HepG2 (cell line): ENCODE results near the gene PRDM12. TPM values are rescaled to one million over a fixed set of nuclear protein-coding genes. Genes with fewer than 3 reads are reported as not detected.
A peak's percentile ranks its signal among the peaks of the same experiment; 100 is the strongest.

Experiments used
- ATAC-seq: fragments of 200-7000 bp; cut with Tn5 transposase; 3 replicates; pipeline ENCODE4 v1.9.1; 2020; ENCODE audit warnings: mild to moderate bottlenecking, moderate library complexity
- BruUV-seq: library from RNA; stranded (reverse); fragments of 400-500 nt; replicated peaks from 2 replicates; lab custom pipeline; 2021; lab: Mats Ljungman, UMichigan
- CTCF ChIA-PET: fragments of 300-600 bp; formaldehyde crosslinking; extraction: SDS; loops from one replicate; lab custom pipeline; 2021; ENCODE audit warnings: low total read pairs, inconsistent platforms, low intra/inter-chr PET ratio; lab: Yijun Ruan, JAX
- POLR2A ChIA-PET: fragments of 350-600 bp; sonication (Branson Sonifier 250); formaldehyde crosslinking; loops from one replicate; lab custom pipeline; 2020; ENCODE audit warnings: antibody characterized with exemption, inconsistent platforms; lab: Yijun Ruan, JAX
- DNase-seq: peaks from one replicate; pipeline ENCODE4 v3.0.0-alpha.2; 2015; ENCODE audit warnings: low spot score
- FAIRE-seq: peaks from 3 replicates; lab custom pipeline; 2011; peaks lifted over from hg19 to GRCh38; lab: Jason Lieb, UNC
- H2AFZ ChIP-seq: one replicate; pipeline ENCODE4 v1.6.1; 2011; ENCODE audit warnings: low read length, inconsistent platforms
- H3K27ac ChIP-seq: fragments of 300-600 bp; 3 replicates; pipeline ENCODE4 v1.8.0; 2011; ENCODE audit warnings: mixed run types, mild to moderate bottlenecking, mixed read lengths, low read length, inconsistent platforms; ENCODE audit not compliant: insufficient read depth; ENCODE audit errors: extremely low read length
- H3K27me3 ChIP-seq, 2 experiments: fragments of 200-600 bp in 1 of 2; 2 replicates in 1 of 2; 3 replicates in 1 of 2; pipeline versions ENCODE4 v1.6.0 to v1.8.0; 2011; ENCODE audit warnings: low read length in 2 of 2, mild to moderate bottlenecking in 2 of 2, moderate library complexity in 2 of 2, inconsistent platforms in 1 of 2; ENCODE audit not compliant: insufficient read depth in 2 of 2, control insufficient read depth in 1 of 2
- H3K36me3 ChIP-seq, 2 experiments: fragments of 200-600 bp in 1 of 2; replicated peaks in 1 of 2; 2 replicates in 1 of 2; 3 replicates in 1 of 2; pipeline versions ENCODE4 v1.5.1 to v1.8.0; 2011; ENCODE audit warnings: low read length in 2 of 2, inconsistent platforms in 1 of 2; ENCODE audit not compliant: insufficient read depth in 2 of 2, control insufficient read depth in 1 of 2
- H3K4me1 ChIP-seq: 2 replicates; pipeline ENCODE4 v1.5.1; 2012; ENCODE audit warnings: low read length, inconsistent platforms; ENCODE audit not compliant: insufficient read depth
- H3K4me2 ChIP-seq: 2 replicates; pipeline ENCODE4 v1.6.0; 2011; ENCODE audit warnings: low read depth, low read length, inconsistent platforms
- H3K4me3 ChIP-seq, 3 experiments: fragments of 200-600 bp in 1 of 3; sonication (generic), shearing (Covaris generic) in 1 of 3; replicated peaks in 1 of 3; 2 replicates each; pipeline ENCODE4 v1.5.1; 2011 to 2016; ENCODE audit warnings: low read length in 3 of 3, inconsistent platforms in 2 of 3, low read depth in 2 of 3, mild to moderate bottlenecking in 2 of 3, control low read depth in 1 of 3, mixed read lengths in 1 of 3; ENCODE audit not compliant: insufficient read depth in 1 of 3
- H3K79me2 ChIP-seq: one replicate; pipeline ENCODE4 v1.6.1; 2011; ENCODE audit warnings: low read length, inconsistent platforms; ENCODE audit not compliant: insufficient read depth
- H3K9ac ChIP-seq: 2 replicates; pipeline ENCODE4 v1.6.0; 2011; ENCODE audit warnings: mild to moderate bottlenecking, low read depth, low read length, inconsistent platforms; ENCODE audit not compliant: insufficient read depth
- H3K9me3 ChIP-seq: 2 replicates; pipeline ENCODE4 v1.5.1; 2012; ENCODE audit warnings: mild to moderate bottlenecking, low read length
- H4K20me1 ChIP-seq: 2 replicates; pipeline ENCODE4 v1.6.0; 2011; ENCODE audit warnings: inconsistent platforms, mild to moderate bottlenecking, low read length, moderate library complexity; ENCODE audit not compliant: insufficient read depth
- ATF4 ChIP-seq, 2 experiments: fragments of 450-650 bp in 1 of 2; sonication (generic) in 1 of 2; formaldehyde crosslinking; IDR thresholded peaks; 2 replicates each; pipeline versions ENCODE4 v1.5.0 to v1.8.0; 2020 to 2022; ENCODE audit warnings: mild to moderate bottlenecking in 1 of 2, missing genetic modification reagents in 1 of 2
- CEBPB ChIP-seq: IDR thresholded peaks from 2 replicates; pipeline ENCODE4 v1.6.1; 2011; ENCODE audit warnings: low read depth, low read length, improper control_type of control experiment, borderline replicate concordance
- GABPA ChIP-seq, 2 experiments: IDR thresholded peaks; 2 replicates each; pipeline ENCODE4 v1.6.1; 2011 to 2016; ENCODE audit warnings: low read depth in 2 of 2, low read length in 1 of 2, missing biosample characterization in 1 of 2, missing genetic modification characterization in 1 of 2
- HOXA5 ChIP-seq: sonication (generic); formaldehyde crosslinking; IDR thresholded peaks from 2 replicates; pipeline ENCODE4 v1.4.0; 2020; ENCODE audit warnings: missing genetic modification reagents
- MYC ChIP-seq: sonication (generic); formaldehyde crosslinking; IDR thresholded peaks from 2 replicates; pipeline ENCODE4 v1.9.0; 2021; ENCODE audit warnings: missing genetic modification reagents, borderline replicate concordance
- SAFB2 ChIP-seq: sonication (generic); formaldehyde crosslinking; IDR thresholded peaks from 2 replicates; pipeline ENCODE4 v1.5.1; 2020; ENCODE audit warnings: missing genetic modification reagents, low read depth, mild to moderate bottlenecking, borderline replicate concordance
- ZFX ChIP-seq: sonication (generic); formaldehyde crosslinking; IDR thresholded peaks from 2 replicates; pipeline ENCODE4 v1.4.0; 2020; ENCODE audit warnings: mild to moderate bottlenecking, low read depth, missing genetic modification reagents, moderate library complexity
- ZNF883 ChIP-seq: sonication (generic); formaldehyde crosslinking; IDR thresholded peaks from 2 replicates; pipeline ENCODE4 v1.5.1; 2020; ENCODE audit warnings: mild to moderate bottlenecking, missing genetic modification reagents; ENCODE audit errors: not compliant biosample characterization
- WGBS: methylation state at CpG from one replicate; pipeline ENCODE4 v1.1.6; 2017; ENCODE audit warnings: low lambda C conversion rate; 5-methylcytosine and 5-hydroxymethylcytosine counted together
- in situ Hi-C: cut with HindIII; loops from 2 replicates; pipeline ENCODE4 v1.10.0; 2017; ENCODE audit warnings: low pct_unique_long_range_greater_than_20kb; ENCODE audit not compliant: extremely low pct_ligation_motif_present
- intact Hi-C: fragments of 100-400 bp; cut with micrococcal nuclease; formaldehyde crosslinking; loops from one replicate; pipeline ENCODE4 v1.10.0; 2022; ENCODE audit not compliant: unreplicated experiment
- polyA plus RNA-seq, 8 experiments: library from polyadenylated mRNA; depleted of rRNA in 3 of 8; stranded (reverse) in 7 of 8; unstranded in 1 of 8; fragments of >200 nt; fragmentation: Illumina TruSeq in 4 of 8; extraction: Trizol in 4 of 8; gene quantifications; 2 replicates each; pipeline versions ENCODE4 v1.2.1 to v1.2.3, GENCODE V29; 2011 to 2016; ENCODE audit warnings: low read depth in 4 of 8, missing spikeins in 1 of 8, mixed read lengths in 1 of 8; ENCODE audit not compliant: insufficient read depth in 1 of 8
- total RNA-seq, 5 experiments: library from RNA; depleted of rRNA; stranded (reverse); fragments of >200 nt; fragmentation: Illumina TruSeq; extraction: Trizol; gene quantifications; 2 replicates each; pipeline ENCODE4 v1.2.3, GENCODE V29; 2016; ENCODE audit warnings: low read depth in 1 of 5
- TF ChIP-seq, protein P1 (sequence below): sonication (generic); formaldehyde crosslinking; IDR thresholded peaks from 2 replicates; pipeline ENCODE4 v1.5.0; 2020; ENCODE audit warnings: mild to moderate bottlenecking, missing genetic modification reagents, borderline replicate concordance
- TF ChIP-seq, protein P2 (sequence below): sonication (generic); formaldehyde crosslinking; IDR thresholded peaks from 2 replicates; pipeline ENCODE4 v1.8.0; 2022; ENCODE audit warnings: mild to moderate bottlenecking, missing genetic modification reagents
- TF ChIP-seq, protein P3 (sequence below): IDR thresholded peaks from 2 replicates; pipeline ENCODE4 v1.6.1; 2016; ENCODE audit warnings: missing biosample characterization, missing genetic modification reagents, low read depth
- TF ChIP-seq, protein P4 (sequence below): sonication (generic); formaldehyde crosslinking; IDR thresholded peaks from 2 replicates; pipeline ENCODE4 v1.8.0; 2022; ENCODE audit warnings: mild to moderate bottlenecking, missing genetic modification reagents, moderate library complexity

The PRDM12 gene
- total and polyA plus RNA-seq, 2 of the 13 experiments (the other 11 are each of a cell fraction or from before 2014, with no cell fraction given) = 0.04 to 0.07 TPM

GRCh38 chr9:130651752-130652151 lies 12.6 kb upstream of the PRDM12 start:
- intact Hi-C loops = no loop called here
- Histone ChIP-seq H3K4me2 (no peak overlapping the region), H3K9ac (no peak overlapping the region), H3K4me3 (no peak overlapping the region)
- CTCF ChIA-PET = no interaction called here
- POLR2A ChIA-PET = interaction anchor here (1.2 kb wide), 1 partner anchor 10 kb away, joined by 3 read pairs; no protein-coding TSS in a partner anchor
- TF ChIP-seq ZFX = no peak
- TF ChIP-seq, protein P1, sequence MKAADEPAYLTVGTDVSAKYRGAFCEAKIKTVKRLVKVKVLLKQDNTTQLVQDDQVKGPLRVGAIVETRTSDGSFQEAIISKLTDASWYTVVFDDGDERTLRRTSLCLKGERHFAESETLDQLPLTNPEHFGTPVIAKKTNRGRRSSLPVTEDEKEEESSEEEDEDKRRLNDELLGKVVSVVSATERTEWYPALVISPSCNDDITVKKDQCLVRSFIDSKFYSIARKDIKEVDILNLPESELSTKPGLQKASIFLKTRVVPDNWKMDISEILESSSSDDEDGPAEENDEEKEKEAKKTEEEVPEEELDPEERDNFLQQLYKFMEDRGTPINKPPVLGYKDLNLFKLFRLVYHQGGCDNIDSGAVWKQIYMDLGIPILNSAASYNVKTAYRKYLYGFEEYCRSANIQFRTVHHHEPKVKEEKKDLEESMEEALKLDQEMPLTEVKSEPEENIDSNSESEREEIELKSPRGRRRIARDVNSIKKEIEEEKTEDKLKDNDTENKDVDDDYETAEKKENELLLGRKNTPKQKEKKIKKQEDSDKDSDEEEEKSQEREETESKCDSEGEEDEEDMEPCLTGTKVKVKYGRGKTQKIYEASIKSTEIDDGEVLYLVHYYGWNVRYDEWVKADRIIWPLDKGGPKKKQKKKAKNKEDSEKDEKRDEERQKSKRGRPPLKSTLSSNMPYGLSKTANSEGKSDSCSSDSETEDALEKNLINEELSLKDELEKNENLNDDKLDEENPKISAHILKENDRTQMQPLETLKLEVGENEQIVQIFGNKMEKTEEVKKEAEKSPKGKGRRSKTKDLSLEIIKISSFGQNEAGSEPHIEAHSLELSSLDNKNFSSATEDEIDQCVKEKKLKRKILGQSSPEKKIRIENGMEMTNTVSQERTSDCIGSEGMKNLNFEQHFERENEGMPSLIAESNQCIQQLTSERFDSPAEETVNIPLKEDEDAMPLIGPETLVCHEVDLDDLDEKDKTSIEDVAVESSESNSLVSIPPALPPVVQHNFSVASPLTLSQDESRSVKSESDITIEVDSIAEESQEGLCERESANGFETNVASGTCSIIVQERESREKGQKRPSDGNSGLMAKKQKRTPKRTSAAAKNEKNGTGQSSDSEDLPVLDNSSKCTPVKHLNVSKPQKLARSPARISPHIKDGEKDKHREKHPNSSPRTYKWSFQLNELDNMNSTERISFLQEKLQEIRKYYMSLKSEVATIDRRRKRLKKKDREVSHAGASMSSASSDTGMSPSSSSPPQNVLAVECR = no peak
- no peak for TF ChIP-seq ZNF883 (CRISPR knock-in tag)
- TF ChIP-seq CEBPB = peak; percentile 50; the same call in 1 of the 2 replicates
- peak in 1 of 2 experiments; percentile 52; a peak in 1 of 4 replicates for TF ChIP-seq ATF4 (CRISPR knock-in tag; IDR thresholded peaks at IDR 0.05)
- TF ChIP-seq, protein P2, sequence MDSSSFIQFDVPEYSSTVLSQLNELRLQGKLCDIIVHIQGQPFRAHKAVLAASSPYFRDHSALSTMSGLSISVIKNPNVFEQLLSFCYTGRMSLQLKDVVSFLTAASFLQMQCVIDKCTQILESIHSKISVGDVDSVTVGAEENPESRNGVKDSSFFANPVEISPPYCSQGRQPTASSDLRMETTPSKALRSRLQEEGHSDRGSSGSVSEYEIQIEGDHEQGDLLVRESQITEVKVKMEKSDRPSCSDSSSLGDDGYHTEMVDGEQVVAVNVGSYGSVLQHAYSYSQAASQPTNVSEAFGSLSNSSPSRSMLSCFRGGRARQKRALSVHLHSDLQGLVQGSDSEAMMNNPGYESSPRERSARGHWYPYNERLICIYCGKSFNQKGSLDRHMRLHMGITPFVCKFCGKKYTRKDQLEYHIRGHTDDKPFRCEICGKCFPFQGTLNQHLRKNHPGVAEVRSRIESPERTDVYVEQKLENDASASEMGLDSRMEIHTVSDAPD (CRISPR knock-in tag) = no peak
- no peak for TF ChIP-seq GABPA (IDR thresholded peaks at IDR 0.05; ENCODE audit: low read depth, low read length)
- TF ChIP-seq GABPA (CRISPR knock-in tag; IDR thresholded peaks at IDR 0.05; ENCODE audit: low read depth) = 0 out of 2 replicates have a peak, but pooled peaks have one; percentile 8
- no peak for TF ChIP-seq HOXA5 (CRISPR knock-in tag)
- no peak for TF ChIP-seq SAFB2
- TF ChIP-seq MYC (CRISPR knock-in tag) = no peak
- TF ChIP-seq, protein P3, sequence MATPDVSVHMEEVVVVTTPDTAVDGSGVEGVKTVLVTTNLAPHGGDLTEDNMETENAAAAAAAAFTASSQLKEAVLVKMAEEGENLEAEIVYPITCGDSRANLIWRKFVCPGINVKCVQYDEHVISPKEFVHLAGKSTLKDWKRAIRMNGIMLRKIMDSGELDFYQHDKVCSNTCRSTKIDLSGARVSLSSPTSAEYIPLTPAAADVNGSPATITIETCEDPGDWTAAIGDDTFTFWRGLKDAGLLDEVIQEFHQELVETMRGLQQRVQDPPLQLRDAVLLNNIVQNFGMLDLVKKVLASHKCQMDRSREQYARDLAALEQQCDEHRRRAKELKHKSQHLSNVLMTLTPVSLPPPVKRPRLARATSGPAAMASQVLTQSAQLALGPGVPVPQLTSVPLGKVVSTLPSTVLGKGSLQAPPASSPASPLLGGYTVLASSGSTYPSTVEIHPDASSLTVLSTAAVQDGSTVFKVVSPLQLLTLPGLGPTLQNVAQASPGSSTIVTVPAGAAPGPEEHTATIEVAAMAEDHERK (CRISPR knock-in tag) = no peak
- TF ChIP-seq, protein P4, sequence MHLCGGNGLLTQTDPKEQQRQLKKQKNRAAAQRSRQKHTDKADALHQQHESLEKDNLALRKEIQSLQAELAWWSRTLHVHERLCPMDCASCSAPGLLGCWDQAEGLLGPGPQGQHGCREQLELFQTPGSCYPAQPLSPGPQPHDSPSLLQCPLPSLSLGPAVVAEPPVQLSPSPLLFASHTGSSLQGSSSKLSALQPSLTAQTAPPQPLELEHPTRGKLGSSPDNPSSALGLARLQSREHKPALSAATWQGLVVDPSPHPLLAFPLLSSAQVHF (CRISPR knock-in tag) = no peak
- TF ChIP-seq, all 625 proteins: peak for 3
- BruUV-seq = no TSS peak
- DNase-seq = no peak
- Histone ChIP-seq H3K79me2 (no peaks in the 10 kb centered on the region), H4K20me1 (no peaks in the 10 kb centered on the region), H3K27me3 (peaks cover 0 to 32% of the 10 kb centered on the region in 2 experiments), H3K36me3 (no peaks in the 10 kb centered on the region), H3K4me1 (peaks cover 5% of the 10 kb centered on the region; the same call in 1 of the 2 replicates), H2AFZ (no peak overlapping the region), H3K9me3 (no peaks in the 10 kb centered on the region), H3K27ac (no peak overlapping the region)
- 57% methylated on average over 15 of the region's 18 CpGs for WGBS
- in situ Hi-C loops = no loop called here
- no peak for FAIRE-seq
- ATAC-seq = no peak
